Measurements from ENCODE around the gene POPDC2.

DNA sequence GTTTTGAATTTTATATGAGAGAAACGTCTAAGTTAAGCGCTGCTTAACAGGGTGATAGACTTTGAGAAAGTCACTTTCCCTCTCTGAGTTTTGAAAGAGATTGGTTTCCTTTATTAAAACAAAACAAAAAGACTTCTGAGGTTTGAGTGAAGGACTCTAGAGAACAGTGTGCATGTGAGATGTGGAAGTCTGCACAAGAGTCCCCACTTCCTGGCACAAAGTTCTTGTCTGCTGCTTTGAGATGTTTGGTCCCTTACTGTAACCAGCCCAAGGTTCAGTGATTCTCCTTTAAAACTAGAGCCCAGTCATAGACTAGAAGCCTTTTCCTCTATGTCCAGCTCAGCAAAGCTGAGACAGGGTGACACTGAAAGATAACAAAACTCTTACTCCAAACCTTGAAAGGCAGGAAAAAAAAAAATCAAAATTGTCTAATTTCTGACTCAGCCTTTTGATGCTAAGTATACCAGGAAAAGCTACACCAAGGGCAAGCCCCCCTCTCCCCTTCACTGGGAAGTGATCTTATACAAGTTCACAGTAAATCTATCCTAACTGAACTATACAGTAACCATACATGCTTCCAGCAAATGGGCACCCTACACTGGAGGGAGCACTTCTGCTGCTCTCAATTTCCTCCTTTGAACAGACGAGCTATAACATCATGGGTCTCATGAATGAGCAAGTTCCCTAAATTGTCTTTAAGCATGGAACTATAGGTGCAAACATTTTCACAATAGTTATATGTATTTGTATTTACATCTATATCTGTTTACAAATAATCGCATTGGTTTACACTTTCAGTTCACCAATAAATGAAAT lies 2.3 kb downstream of the POPDC2 start:
- TF ChIP-seq POLR2A (IDR thresholded peaks at IDR 0.05; ENCODE audit: low read depth, low read length) (no peak), CTCF (IDR thresholded peaks at IDR 0.05; ENCODE audit: extremely low read depth in 1 of 2, insufficient read depth in 1 of 2, low read depth in 1 of 2, low read length in 2 of 2) (no peak), EZH2 (IDR thresholded peaks at IDR 0.05; ENCODE audit: borderline replicate concordance, low read depth, low read length, severe bottlenecking) (no peak), POLR2AphosphoS5 (IDR thresholded peaks at IDR 0.05; ENCODE audit: insufficient read depth, low read depth, low read length) (no peak), MAX (IDR thresholded peaks at IDR 0.05; ENCODE audit: insufficient read depth, insufficient read length) (no peak), JUN (IDR thresholded peaks at IDR 0.05; ENCODE audit: borderline replicate concordance, insufficient read depth, insufficient read length, low read depth) (no peak), GATA2 (IDR thresholded peaks at IDR 0.05; ENCODE audit: insufficient read depth, insufficient read length, low read depth, low read length) (no peak), MYC (IDR thresholded peaks at IDR 0.05; ENCODE audit: low read depth, low read length) (no peak), FOS (IDR thresholded peaks at IDR 0.05; ENCODE audit: borderline replicate concordance, insufficient read depth, low read length) (no peak)

Measured in endothelial cell of umbilical vein (primary cell).